Mammary epithelial cell (primary cell): ENCODE measurements around the gene DNAAF5.

Experiments used
- CTCF ChIP-seq, 2 donors: IDR thresholded peaks in 1 of 2; conservative IDR thresholded peaks in 1 of 2; 2 replicates each; pipeline ENCODE4 v1.5.1; 2011 to 2012; ENCODE audit warnings: inconsistent platforms in 2 of 2, low read length in 2 of 2, mild to moderate bottlenecking in 2 of 2, control low read depth in 1 of 2, low read depth in 1 of 2; ENCODE audit not compliant: insufficient read depth in 1 of 2; ENCODE audit errors: extremely low read depth in 1 of 2
- EZH2 ChIP-seq: IDR thresholded peaks from 2 replicates; pipeline ENCODE4 v1.6.1; 2012; ENCODE audit warnings: low read length, inconsistent platforms, borderline replicate concordance

GRCh38 chr7:701086-701671 lies 25.3 kb upstream of the DNAAF5 start:
- no peak for TF ChIP-seq CTCF (conservative IDR thresholded peaks at IDR 0.05 in 1 of 2, IDR thresholded peaks at IDR 0.05 in 1 of 2; ENCODE audit: extremely low read depth in 1 of 2, insufficient read depth in 1 of 2, low read depth in 1 of 2, low read length in 2 of 2)
- no peak for TF ChIP-seq EZH2
